OCI-LY1 (cell line): ENCODE results near the gene DTX1.

ENCODE experiments used
- EZH2 ChIP-seq: fragments of 200-600 bp; sonication (generic), shearing (Covaris generic); IDR thresholded peaks from 2 replicates; pipeline ENCODE4 v1.8.0; 2017; ENCODE audit warnings: borderline replicate concordance, mixed run types, mild to moderate bottlenecking, antibody characterized with exemption, low read length, moderate library complexity, mixed read lengths
- TF ChIP-seq, protein P1 (sequence below): fragments of 200-600 bp; sonication (generic), shearing (Covaris generic); IDR thresholded peaks from 2 replicates; pipeline ENCODE4 v1.5.1; 2017; ENCODE audit warnings: mild to moderate bottlenecking, antibody characterized with exemption, low read length, moderate library complexity, mixed read lengths

- TF ChIP-seq, protein P1, sequence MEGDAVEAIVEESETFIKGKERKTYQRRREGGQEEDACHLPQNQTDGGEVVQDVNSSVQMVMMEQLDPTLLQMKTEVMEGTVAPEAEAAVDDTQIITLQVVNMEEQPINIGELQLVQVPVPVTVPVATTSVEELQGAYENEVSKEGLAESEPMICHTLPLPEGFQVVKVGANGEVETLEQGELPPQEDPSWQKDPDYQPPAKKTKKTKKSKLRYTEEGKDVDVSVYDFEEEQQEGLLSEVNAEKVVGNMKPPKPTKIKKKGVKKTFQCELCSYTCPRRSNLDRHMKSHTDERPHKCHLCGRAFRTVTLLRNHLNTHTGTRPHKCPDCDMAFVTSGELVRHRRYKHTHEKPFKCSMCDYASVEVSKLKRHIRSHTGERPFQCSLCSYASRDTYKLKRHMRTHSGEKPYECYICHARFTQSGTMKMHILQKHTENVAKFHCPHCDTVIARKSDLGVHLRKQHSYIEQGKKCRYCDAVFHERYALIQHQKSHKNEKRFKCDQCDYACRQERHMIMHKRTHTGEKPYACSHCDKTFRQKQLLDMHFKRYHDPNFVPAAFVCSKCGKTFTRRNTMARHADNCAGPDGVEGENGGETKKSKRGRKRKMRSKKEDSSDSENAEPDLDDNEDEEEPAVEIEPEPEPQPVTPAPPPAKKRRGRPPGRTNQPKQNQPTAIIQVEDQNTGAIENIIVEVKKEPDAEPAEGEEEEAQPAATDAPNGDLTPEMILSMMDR: no peak
- TF ChIP-seq EZH2: no peak
Measured at GRCh38 chr12:113063396-113064350, 7.1 kb downstream of the DTX1 start.
